Activated CD4-positive, alpha-beta T cell treated with anti-CD3 and anti-CD28 coated beads, Interleukin-2, amount 50 U/mL, for 4 hours (primary cell): ENCODE measurements around the gene LDLRAD4.

Experiments used
- DNase-seq, 2 experiments: peaks; one replicate each; pipeline ENCODE4 v3.0.0-alpha.2; 2020

The LDLRAD4 gene

GRCh38 chr18:13376841-13377351 lies 158.3 kb downstream of the LDLRAD4 start:
- peak; percentile 59 to 68 for DNase-seq

GRCh38 chr18:13377496-13377895 lies 158.9 kb downstream of the LDLRAD4 start:
- no peak for DNase-seq

- peak in 1 of 2 experiments; percentile 24 for DNase-seq
Observed at GRCh38 chr18:13378150-13378549, 159.6 kb downstream of the LDLRAD4 start.

DNA sequence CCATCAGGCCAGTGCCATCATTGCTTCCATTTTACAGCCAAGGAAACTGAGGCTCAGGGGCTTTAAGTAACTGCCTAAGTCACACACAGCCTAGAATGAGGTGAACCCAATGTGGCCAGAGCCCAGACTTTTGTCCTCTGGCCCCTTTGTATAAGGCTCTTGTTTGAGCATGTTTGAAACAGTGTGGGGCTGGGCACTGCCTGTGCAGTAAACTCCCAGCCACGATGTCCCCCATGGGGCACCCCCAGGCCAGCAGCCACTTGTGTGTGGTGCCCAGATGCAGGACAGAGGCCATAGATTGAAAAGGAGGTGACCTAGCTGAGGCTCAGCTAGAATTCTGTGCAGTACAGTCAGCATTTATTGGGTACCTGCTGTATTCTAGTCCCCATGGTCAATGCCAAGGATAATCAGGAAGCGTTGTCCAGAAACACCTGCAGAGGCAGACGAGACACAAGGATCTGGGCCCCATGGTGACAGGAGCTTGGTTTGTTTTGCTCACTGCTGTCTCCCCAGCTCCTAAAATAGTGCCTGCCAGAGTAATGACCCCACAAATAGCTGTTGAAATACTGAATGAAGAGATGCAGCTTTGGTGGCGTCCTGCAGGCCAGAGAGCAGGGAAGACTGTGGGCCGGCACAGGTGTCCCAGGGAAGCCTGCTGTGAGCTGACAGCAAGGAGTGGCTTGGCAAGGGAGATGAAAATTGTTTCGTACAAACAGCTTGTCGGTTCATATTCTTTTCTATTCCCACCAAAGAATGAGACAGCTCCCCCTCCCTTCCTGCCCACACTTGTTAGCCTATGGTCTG lies 160.7 kb downstream of the LDLRAD4 start:
- no peak for DNase-seq

DNA sequence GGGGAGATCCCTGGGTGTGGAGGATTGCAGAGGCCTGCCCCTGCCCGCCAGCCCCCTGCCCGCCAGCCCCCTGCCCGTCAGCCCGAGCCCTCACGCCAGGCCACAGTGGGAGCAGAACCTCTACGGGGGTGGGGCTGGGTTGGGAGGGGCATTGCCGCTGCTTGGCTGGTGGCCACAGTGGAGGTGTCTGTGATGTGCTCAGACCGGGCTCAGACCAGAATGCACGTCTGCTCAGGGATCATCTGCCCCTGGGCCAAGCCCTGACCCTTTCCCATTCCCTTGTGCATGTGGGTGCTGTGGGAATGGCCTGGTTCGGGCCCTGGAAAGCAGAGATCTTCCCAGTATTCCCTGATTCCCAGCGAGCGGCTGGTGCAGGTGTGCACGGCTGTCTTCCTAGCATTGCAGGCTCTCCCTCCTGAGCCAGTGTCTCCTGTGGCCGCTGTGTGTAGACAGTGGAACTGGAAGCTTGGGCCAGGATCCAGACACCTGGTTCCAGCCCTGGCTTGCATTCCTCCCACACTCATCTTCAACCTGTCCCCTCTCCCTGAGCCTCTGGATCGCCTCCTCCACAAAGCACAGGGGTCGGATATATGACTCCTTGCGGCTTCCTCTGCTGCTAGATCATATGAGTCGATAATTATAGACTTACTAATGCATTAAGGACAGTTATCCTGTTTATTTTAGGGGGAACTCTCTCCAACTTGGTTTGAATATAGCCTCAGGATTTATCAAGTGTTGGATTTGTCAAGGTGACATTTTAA lies 161.6 kb downstream of the LDLRAD4 start:
- DNase-seq: no peak

DNA sequence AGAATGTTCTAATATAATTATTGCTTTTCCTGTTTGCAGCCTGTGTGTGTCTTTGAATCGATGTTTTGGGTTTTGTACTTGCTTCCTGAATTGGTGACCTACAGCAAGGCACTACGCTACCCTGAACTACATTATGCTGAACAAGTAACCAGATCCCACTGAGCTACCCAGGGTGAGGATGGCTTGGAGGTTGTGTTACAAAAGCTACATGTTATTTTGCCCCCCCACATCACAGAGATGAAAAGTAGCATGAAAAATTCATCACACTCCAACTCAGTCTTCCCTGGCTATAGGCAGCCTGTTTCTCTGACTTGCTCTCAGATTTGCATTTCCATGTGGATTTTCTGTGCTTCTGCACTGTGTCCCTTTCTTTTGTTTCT lies 162.1 kb downstream of the LDLRAD4 start:
- no peak for DNase-seq

DNA sequence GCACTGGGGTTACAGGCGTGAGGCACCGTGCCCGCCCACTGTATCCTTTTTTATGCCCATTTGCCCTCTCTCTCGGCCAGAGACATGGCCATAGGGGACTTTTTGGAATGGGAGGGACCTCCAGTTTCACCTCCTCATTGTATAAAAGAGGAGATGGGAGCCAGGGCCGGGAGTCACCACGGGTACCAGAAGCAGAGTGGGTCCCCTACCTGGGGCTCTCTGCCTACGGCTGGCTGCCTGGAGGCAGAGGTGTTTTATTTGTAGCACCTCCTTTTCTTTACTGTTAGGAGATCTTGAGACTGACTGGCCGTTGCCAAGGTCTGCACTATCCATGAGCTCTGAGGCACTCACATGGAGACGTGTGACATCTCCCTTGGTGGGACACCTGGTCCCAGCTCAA lies 162.8 kb downstream of the LDLRAD4 start:
- no peak for DNase-seq

DNA sequence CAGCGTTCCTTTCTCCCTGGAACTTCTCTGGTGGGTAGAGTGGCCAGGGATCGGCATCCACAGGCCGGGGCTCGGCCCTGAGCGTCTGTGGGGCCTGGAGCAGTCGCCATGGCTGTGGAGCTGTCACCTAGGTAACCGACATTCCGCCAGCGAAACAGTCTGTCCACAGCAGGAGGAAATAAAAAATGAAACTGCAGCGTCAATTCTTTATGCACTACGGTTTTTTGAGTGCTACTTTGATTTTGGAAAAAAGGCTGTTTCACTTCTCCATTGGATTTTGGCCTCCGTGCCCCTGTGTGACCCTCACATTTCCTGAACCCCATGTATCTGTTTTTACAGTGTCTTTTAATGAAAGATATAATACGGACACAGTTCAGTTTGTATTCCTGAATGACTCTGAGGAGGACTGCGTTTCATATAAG lies 163.4 kb downstream of the LDLRAD4 start:
- no peak for DNase-seq

DNA sequence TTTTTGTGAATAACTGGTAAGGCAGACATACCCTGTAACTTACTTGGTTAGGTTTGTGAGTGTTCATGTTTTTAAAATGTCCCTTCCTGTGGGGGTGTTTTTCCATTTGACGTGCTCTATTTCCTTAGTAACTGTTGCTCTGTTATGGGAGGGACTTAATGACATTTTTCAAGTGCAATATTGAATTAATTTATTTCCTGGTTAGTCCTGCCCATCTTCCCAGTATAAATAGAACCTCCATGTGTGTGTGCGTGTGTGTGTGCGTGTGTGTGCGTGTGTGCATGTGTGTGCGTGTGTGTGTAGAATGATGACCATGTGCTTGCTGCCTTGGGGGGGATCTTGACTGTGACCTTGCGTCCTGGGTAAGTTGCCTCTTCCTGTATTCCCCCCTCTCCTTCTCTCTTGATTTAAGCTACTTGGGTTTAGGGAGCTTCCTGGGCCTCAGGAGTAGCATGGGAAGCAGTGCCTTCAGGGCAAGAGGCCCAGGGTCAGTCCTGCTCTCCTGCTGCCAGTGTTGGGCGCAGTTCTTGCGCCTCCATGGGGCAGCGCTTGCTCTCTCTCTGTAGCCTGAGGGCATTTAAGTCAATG lies 163.9 kb downstream of the LDLRAD4 start:
- no peak for DNase-seq

DNA sequence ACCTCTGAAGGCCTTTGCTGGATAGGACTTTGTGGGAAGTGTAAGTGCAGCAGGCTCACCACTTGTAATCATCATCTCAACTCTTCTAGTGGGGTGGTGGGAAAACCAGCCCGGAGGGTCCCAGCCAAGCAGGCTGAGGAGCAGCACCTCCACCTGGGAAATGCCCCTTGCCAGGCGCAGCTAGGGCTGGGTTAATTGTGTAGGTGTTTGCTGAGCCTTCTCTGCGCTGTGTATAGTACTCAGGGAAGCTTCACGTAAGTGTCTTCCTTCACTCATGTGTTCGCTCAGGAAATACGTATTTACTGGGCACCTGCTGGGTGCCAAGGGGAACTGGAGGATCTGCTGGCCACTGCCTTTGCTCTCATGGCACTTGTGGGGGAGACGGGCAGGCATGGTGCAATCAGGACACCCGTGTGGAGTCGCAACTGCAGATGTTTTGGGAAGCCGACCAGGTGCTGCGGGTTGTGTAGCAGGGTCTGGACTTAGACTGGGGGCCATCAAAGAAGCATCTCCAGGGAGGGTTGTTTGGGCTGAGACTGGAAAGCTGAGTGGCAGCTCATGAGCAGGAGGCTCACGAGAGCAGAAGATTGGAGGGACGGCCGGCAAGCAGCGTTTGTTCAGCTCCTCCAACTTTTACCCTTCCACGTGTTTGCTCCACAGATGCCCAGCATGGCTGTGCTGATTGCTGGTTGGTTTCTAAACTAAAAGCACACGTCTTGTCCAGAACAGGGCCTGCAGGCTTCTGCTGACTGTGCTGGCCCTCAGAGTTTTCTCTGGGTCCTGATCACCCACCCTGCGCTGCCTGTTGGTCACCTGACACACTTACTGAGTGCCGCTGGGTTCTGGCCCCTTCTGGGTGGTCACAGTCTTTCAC lies 164.6 kb downstream of the LDLRAD4 start:
- DNase-seq: no peak

- DNase-seq: no peak
Observed at GRCh38 chr18:13386891-13387801, 168.6 kb downstream of the LDLRAD4 start.

DNA sequence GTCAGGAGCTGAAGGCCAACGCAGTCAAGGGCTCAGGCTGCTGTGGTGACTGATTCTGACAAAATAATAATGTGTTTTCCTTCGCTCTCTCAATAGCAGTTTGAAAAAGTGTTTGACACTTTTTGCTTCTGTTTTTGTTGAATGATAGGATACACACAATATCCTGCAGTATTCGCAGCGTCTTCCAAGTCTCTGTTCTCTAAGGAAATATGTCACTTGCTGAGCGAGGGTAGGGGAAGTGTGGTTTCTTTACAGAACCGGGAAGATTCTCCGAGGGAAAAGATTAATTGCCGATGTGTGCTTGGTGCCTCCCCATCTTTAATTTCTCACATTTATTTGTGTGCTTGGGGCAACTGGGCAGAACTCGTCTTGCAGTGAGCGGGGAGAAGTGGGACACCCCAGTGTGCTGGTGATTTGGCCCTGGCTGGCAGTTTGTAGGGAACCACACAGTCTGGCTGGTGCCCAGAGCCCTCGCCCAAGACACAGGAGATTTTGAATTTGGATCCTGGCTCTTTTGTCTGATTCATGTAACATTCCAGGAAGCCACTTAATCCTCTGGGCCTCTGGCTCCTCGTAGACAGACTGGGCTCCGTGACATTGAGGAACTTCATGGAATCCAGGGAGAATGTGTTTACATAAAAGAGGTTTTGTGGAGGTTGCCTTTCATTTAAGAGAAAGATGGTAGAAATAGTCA lies 169.4 kb downstream of the LDLRAD4 start:
- DNase-seq: no peak

GRCh38 chr18:13388586-13389490 lies 170.3 kb downstream of the LDLRAD4 start:
- DNase-seq: no peak

DNA sequence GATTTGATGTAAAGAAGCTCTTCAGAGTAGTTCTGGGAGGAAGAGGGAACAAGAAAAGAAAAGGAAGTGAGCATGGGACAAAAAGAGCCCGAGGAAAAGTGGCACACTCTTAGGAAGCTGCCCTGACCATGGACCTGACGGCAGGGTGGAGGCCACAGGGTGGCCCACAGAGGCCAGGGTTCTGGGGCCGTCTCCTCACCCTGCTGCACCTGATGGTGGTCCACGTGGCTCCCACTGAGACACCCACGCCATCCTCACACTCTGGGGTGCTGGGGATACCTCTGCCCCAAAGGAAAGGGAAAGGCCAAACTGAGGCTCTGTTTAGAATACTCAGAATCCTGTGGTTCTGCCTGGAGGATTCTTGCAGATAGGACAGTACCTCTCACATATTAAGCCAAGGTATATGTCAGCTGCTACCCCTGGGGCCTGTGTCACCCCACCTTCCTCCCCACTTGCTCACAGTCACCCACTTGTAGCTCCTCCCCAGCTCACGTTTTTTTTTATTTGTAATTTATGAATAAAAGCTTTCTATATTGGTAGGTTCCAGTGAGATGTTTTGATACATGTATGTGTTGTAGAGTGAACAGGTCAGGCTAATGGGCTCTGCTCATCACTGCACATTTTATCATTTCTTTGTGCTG lies 171.1 kb downstream of the LDLRAD4 start:
- no peak for DNase-seq

- no peak for DNase-seq
Observed at GRCh38 chr18:13390196-13390595, 171.6 kb downstream of the LDLRAD4 start.

DNA sequence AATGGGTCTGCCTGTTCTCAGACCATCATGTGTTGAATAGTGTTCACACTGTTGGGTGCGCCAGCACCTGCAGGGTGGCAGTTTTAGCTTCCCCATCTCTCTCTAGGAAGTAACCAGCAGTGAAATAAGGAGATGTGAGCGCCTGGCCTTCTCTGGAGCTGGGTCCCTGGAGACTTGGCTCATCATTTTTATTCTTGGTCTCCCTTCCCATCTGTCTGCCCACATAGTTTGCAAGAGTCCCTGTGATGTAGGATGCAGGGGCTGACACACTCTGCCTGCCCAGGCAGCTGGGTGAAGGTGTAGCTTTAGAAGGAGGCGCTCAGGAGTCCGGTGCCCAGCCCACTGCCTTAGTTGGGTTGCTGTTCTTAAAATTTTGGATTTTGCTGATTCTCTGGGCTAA lies 172.2 kb downstream of the LDLRAD4 start:
- DNase-seq: no peak

DNA sequence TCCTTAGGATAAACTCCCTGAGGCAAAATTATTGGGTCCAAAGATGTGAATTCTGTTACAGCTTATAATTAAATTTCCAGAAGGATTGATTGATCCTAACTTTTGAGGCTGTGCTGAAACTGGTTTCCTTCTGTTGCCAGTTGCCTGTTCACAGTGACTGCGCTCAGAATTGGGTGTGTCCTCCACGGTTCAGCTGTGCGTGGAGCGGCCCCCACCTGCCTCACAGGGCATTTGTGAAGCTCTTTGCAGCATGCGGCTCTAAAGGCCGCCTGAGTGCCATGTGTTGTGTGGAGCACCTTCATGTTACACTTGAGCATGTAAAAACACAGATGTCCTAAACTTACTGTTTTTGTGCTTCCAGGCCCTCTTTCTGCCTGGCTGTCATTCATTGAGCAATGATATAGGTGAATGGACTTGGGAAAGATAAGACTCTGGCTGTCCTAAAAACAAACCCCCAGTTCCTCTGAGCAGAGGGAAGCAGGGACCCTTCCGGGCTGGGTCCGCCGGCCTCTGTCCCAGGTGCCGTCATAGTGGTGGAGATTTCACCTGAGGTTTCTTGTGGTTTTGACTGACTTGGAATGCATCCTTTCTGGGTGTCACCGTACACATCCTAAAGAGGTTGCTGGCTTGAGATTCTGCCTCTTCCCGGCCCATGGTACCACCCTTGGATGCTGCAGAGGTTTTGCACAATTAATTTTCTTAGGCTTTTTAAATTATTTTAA lies 173.6 kb downstream of the LDLRAD4 start:
- no peak for DNase-seq

DNA sequence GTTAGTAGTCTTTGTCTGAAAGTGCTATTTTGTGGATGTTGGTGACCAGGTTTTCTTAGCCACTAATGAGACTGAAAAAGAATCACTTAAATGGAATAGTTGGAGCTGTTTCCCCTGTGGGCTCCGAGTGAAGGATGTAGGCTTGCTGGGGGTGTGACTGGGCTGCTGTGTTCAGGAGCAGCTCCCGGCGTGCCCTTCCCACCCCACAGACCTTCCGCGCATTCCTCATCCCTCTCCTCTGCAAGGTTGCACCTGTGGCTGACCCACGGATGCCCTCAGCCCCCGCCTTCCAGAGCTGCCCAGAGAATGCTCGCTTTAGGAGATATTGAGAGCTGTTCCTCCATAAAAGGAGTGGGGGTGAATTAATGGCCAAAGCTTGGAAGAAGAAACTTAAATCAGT lies 174.3 kb downstream of the LDLRAD4 start:
- DNase-seq: no peak

DNA sequence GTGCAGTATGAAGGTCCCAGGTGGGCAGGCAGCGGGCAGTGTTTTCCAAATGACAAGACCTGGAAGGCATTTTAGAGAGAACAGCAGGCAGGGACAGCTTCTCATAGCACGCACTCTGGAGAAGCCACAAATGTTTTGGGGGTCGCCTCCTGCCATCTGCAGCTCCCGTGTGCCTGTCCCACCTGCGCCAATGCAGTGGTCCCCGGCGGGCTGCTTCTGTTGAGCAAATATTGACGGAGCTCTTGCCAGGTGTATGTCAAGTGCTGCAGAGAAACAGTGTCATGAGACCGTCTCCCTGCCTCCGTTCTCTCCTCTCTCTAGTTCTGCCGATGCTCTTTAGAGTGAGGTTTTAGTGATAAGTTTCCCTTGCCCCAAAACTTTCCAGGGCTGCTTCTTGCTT lies 174.8 kb downstream of the LDLRAD4 start:
- no peak for DNase-seq
